ENCODE measurements around the gene TMEM87B.

The TMEM87B gene

DNA sequence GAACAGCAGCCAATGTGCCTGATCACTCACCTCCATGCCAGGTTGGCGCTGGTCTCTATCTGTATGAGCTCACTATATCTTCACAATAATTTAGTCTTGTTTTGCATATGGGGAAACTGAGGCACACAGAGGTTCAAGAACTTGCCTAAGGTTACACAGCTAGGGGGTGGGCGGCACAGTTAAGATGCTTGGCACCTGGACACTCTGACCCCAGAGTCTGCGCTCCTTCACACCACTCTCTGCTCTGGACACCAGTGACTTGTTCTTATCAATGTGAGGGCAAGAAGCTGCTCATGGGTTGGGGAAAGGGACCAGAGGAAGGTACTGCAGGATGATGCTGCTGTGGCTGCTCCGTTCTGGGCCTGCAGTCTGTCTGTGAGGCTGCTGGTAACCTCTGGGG, 110.2 kb downstream of the TMEM87B start:
- no peak for DNase-seq (ENCODE audit: low read depth)
- TF ChIP-seq, protein P1, sequence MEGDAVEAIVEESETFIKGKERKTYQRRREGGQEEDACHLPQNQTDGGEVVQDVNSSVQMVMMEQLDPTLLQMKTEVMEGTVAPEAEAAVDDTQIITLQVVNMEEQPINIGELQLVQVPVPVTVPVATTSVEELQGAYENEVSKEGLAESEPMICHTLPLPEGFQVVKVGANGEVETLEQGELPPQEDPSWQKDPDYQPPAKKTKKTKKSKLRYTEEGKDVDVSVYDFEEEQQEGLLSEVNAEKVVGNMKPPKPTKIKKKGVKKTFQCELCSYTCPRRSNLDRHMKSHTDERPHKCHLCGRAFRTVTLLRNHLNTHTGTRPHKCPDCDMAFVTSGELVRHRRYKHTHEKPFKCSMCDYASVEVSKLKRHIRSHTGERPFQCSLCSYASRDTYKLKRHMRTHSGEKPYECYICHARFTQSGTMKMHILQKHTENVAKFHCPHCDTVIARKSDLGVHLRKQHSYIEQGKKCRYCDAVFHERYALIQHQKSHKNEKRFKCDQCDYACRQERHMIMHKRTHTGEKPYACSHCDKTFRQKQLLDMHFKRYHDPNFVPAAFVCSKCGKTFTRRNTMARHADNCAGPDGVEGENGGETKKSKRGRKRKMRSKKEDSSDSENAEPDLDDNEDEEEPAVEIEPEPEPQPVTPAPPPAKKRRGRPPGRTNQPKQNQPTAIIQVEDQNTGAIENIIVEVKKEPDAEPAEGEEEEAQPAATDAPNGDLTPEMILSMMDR (IDR thresholded peaks at IDR 0.05; ENCODE audit: low read depth, low read length, missing control alignments), result no peak
- H3K4me3 ChIP-seq (ENCODE audit: low read depth, low read length), result no peak overlapping the region

DNA sequence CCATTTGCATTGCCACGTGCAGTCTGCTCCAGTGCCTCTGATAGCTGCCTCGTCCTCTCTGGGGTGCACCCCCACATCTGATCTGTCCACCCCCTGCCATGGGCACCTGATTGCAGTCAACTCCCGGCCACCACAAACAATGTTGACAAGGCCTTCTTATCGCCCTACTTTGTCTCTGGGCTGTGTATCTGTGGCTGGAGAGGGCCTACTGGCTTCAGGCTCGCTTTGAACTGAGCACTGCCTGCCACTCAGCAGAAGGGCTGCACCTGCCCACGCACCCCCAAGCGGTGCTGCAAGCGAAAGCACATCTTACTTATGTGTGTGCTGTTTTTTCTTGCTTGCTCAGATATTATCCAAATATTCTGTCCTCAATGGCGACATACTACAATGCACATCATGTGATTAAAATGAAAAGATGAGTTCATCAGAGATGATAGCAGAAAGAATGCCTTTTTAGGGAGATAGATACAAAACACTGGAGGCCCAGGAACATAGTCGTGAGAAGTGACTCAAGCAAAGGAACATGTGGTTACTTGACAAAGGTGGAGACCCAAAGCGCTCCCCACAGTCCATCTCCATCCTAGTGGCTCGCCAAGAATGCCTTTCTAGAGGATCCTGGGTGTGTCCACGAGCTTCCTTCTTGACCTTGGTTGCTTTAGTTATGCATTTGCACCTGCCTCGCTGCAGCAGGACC, 111.9 kb downstream of the TMEM87B start:
- TF ChIP-seq, protein P1 (IDR thresholded peaks at IDR 0.05; ENCODE audit: low read depth, low read length, missing control alignments), result no peak
- no peak overlapping the region for H3K4me3 ChIP-seq (ENCODE audit: low read depth, low read length)
- DNase-seq (ENCODE audit: low read depth), result no peak

DNA sequence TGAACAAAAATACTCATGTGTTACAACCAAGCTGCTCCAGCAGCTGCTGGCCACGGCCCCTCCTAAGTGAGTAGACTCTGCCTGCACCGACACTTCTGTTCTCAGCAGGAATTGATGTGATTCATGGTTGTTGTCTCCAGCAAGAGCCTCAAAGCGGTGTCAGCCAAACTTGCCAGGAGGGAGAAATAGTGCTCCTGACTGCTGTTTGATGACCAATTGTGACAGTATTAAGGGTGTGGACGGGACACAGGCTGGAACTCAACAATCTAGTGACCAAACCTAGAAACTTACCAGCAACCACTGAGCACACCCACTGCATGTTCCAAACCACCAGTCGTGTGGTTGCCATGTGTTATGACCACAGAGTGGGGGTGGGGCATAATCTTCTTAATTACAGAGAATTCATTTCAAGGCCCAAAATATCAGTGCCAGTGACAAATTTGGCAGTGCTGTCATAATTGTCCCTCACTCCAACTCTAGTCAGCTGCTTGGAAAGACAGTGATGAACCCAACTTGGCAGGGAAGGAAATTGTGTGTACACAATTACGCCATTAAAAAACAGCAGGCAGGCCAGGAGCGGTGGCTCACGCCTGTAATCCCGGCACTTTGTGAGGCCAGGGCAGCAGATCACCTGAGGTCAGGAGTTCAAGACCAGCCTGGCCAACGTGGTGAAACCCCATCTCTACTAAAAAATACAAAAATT, 113.5 kb downstream of the TMEM87B start:
- H3K4me3 ChIP-seq (ENCODE audit: low read depth, low read length), result no peak overlapping the region
- DNase-seq (ENCODE audit: low read depth), result no peak

More for the DNA sequence above, 113.5 kb downstream of the TMEM87B start:
- TF ChIP-seq, protein P1 (IDR thresholded peaks at IDR 0.05; ENCODE audit: low read depth, low read length, missing control alignments), result no peak
